HG03103 (cell line): ENCODE data around the gene FAM110D.
A peak's percentile ranks its signal among the peaks of the same experiment; 100 is the strongest.

Source experiments
- ATAC-seq: cut with Tn5 transposase; IDR thresholded peaks from one replicate; pipeline ENCODE4 v1.9.1; 2021; ENCODE audit warnings: low read depth; ENCODE audit not compliant: unreplicated experiment

Gene FAM110D

DNA sequence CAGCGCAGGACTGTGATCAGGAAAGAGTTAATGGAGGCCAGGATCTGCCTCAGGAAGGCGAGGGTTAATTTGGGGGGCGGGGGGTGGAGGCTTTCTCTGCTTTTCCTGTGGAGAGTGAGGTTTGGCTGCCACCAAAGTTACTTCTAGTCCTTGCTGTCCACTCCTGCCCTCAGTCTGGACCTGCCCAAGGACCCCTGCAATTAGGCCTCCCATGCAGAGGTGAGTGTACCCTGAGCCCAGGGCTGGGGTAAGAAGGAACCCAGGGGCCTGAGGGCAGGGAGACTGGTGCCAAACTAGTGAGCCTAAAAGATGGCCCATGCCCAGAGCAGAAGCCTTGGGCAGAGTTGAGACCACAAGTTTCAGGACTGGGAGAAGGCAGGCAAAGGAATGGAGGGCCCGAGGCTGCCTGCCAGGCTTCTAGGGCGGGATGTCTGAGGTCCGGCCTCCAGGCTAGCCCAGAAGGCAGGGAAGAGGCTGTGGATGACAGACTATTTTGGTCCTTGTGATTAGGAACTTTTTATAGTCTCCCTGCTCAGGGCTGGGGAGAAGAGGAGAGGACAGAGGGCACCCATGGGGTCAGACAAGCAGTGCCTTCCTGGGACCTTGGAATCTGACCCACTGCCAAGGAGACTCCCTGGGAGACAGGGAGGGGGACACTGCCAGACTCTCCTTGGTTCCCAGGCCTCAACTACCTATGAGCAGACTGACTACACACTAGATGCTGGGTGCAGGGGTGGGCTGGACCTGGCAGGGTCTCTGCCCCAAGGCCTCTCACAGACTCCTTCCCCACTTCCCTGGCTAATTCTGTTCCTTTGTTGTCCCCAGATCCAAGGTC is at the start of gene FAM110D:
FAM110D (plus strand) TSS at position 172 of the 835 bp plus-strand sequence. CDS start 2,213 bp downstream, outside the sequence.
- no peak for ATAC-seq

- no peak for ATAC-seq
These were observed 49.4 kb upstream of the FAM110D start for GRCh38 chr1:26109229-26110164.

DNA sequence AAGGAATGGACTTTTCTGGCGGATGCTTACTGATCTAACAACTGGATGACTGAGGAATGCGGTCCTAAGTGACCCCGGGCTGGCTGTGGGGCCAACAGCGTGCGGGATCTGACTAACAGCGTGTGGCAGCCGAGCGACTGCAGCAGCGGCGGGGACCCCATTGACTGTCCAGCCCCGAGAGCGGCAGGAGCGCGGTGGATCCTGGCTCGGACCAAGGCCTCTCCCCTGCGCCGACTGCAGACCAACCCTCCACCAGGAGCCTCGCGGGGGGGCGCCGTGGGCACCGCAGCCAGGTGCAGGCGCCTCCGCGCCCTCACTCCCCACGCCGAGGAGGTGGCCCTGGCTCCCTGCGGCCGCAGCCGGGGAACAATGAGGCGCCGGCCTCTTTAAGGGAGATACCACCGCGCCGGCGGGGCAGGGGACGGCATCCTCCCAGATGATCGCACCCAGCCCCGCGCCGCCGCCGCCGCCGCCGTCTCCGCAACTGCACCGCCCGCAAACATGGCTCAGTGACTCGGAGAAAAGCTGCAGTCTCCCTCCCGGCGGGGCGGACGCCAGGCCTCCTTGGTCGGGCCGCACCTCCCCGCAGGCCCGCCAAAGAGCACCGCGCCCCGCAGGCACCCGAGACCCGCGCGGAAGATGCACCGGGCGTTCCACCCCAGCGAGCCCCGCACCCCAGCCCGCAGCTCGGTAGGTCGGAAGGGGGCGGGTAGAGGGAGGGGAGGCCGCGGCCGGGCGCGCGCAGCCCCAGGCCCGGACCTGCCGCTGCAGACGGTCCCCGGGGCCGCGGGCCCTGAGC is 47.9 kb upstream of the FAM110D start:
- ATAC-seq, result peak; percentile 32

DNA sequence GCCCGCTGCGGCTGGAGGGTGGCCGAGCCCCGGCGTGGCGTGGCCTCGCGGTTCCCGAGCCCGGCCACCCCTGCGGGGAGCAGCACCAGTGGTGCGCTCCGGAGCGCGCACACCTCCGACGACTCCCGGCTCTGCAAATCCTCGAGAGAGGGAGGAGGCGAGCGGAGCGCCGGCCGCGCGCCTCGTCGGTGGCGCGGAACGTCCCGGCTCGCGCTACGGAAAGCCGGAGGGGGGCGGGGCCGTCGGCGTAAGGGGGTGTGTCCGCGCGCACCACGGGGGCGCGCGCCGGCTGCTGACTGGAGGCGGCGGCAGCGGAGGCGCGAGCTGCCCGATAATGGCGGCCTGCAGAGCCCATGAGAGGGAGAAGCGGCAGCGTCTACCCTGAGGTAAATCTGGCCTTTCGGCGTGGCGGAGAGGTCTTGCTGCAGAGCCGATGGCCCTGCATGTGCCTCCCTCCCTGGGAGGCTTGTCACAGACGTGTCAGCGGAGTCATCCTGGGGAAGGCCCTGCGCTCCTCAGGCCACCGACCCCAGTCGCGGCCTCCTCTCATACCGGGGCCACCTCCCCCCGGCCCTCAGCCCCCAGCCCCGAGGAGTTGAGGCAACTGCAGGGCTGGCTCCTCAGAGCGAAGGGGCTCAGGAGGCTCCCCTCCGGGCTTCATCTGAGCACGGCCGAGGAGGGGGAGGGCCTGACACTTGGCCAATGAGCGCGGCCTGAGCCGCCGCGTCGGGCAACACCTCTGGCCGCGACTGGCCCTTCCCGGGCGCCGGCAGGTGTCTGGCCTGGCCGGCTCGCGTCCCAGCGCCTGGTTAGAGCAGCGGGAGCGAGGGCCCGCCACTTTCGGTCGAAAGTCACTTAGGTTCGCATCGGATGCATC is 47.1 kb upstream of the FAM110D start, which contains the start of gene PDIK1L:
PDIK1L (plus strand) TSS at position 295 of the 877 bp plus-strand sequence. CDS start 2,485 bp downstream, outside the sequence.
- peak; percentile 59 for ATAC-seq

GRCh38 chr1:26112407-26112775 is 46.5 kb upstream of the FAM110D start:
- ATAC-seq, result peak; percentile 8

- no peak for ATAC-seq
These were observed 44.5 kb upstream of the FAM110D start for GRCh38 chr1:26114165-26114927.

GRCh38 chr1:26119892-26120608 is 38.8 kb upstream of the FAM110D start:
- no peak for ATAC-seq

DNA sequence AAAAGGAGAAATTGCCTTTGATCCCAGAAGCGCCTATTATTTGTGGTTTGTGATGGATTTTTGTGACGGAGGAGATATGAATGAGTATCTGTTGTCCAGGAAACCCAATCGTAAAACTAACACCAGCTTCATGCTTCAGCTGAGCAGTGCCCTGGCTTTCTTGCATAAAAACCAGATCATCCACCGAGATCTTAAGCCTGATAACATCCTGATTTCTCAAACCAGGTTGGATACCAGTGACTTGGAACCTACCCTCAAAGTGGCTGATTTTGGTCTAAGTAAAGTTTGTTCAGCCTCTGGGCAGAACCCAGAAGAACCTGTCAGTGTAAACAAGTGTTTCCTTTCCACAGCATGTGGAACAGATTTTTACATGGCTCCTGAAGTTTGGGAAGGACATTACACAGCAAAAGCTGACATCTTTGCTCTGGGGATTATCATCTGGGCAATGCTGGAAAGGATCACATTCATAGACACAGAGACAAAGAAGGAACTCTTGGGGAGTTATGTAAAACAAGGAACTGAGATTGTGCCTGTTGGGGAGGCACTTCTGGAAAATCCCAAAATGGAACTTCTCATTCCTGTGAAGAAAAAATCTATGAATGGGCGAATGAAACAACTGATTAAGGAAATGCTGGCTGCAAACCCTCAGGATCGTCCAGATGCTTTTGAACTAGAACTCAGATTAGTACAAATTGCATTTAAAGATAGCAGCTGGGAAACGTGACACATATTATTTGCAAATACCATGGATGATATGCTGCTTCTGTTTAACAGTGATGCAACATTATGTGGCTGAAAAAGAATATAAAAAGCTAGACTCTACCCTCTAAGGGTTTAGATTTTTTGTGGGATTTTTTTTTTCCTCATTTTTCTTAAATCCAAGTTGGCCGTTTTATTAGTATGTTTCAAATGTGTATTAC is 36.8 kb upstream of the FAM110D start:
- ATAC-seq, result no peak

- ATAC-seq, result no peak
These were observed 35.6 kb upstream of the FAM110D start for GRCh38 chr1:26122988-26123973.

- no peak for ATAC-seq
These were observed 34.2 kb upstream of the FAM110D start for GRCh38 chr1:26124418-26125331.

- ATAC-seq, result no peak
These were observed 33.5 kb upstream of the FAM110D start for GRCh38 chr1:26125382-26125781.

- no peak for ATAC-seq
These were observed 32.9 kb upstream of the FAM110D start for GRCh38 chr1:26125946-26126320.

- ATAC-seq, result no peak
These were observed 32.4 kb upstream of the FAM110D start for GRCh38 chr1:26126321-26127084.
